IgD-negative memory B cell (primary cell): ENCODE results near the gene PC. TPM values are rescaled to one million over a fixed set of nuclear protein-coding genes. Genes with fewer than 3 reads are reported as not detected.

Experiments
- H3K27ac Mint-ChIP-seq, 3 donors: one replicate each; pipeline ENCODE4 v1.8.0; 2020 to 2022; ENCODE audit warnings: mild to moderate bottlenecking in 3 of 3, mixed read lengths in 3 of 3, moderate library complexity in 1 of 3
- H3K27me3 Mint-ChIP-seq: one replicate; pipeline ENCODE4 v1.8.0; 2021; ENCODE audit warnings: mixed read lengths
- H3K36me3 Mint-ChIP-seq: one replicate; pipeline ENCODE4 v1.8.0; 2020; ENCODE audit warnings: mild to moderate bottlenecking, mixed read lengths
- H3K4me1 Mint-ChIP-seq, 3 donors: one replicate each; pipeline ENCODE4 v1.8.0; 2020 to 2022; ENCODE audit warnings: mixed read lengths in 3 of 3, mild to moderate bottlenecking in 1 of 3
- H3K4me3 Mint-ChIP-seq, 4 donors: one replicate each; pipeline ENCODE4 v1.8.0; 2020 to 2022; ENCODE audit warnings: mild to moderate bottlenecking in 4 of 4, mixed read lengths in 4 of 4, moderate library complexity in 3 of 4
- H3K9me3 Mint-ChIP-seq, 3 donors: one replicate each; pipeline ENCODE4 v1.8.0; 2020 to 2021; ENCODE audit warnings: mixed read lengths in 3 of 3, mild to moderate bottlenecking in 1 of 3
- polyA plus RNA-seq: library from polyadenylated mRNA; unstranded; fragments of 300-500 nt; fragmentation: Illumina TruSeq; gene quantifications from one replicate; pipeline ENCODE4 v1.2.3, GENCODE V29; 2021

The PC gene
- polyA plus RNA-seq, 1 donor from 2014 or later = 1.3 TPM

- Mint-ChIP-seq H3K27ac (no peak overlapping the region), H3K27me3 (no peaks in the 10 kb centered on the region), H3K4me3 (no peak overlapping the region), H3K4me1 (peaks cover 0 to 9% (median 5%) of the 10 kb centered on the region in 3 donors), H3K9me3 (no peaks in the 10 kb centered on the region), H3K36me3 (no peaks in the 10 kb centered on the region)
Measured at GRCh38 chr11:66858939-66859685, 99.1 kb downstream of the PC start.

- H3K27me3 Mint-ChIP-seq = no peaks in the 10 kb centered on the region
- H3K9me3 Mint-ChIP-seq = no peaks in the 10 kb centered on the region
- H3K4me3 Mint-ChIP-seq = peak overlapping the region in 3 of 4 donors; percentile 52 to 82 (median 79)
- peak overlapping the region in 1 of 3 donors; percentile 71 for H3K27ac Mint-ChIP-seq
- H3K4me1 Mint-ChIP-seq = peaks cover 0 to 9% (median 5%) of the 10 kb centered on the region in 3 donors
- no peaks in the 10 kb centered on the region for H3K36me3 Mint-ChIP-seq
Measured at GRCh38 chr11:66858186-66858938, 99.8 kb downstream of the PC start.

DNA sequence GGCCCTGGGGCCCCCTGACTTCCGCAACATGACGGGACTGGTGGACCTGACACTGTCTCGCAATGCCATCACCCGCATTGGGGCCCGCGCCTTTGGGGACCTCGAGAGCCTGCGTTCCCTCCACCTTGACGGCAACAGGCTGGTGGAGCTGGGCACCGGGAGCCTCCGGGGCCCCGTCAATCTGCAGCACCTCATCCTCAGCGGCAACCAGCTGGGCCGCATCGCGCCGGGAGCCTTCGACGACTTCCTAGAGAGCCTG, 100.3 kb downstream of the PC start:
- Mint-ChIP-seq H3K27ac (peak overlapping the region in 1 of 3 donors; percentile 71), H3K4me3 (peak overlapping the region; percentile 45 to 82 (median 66)), H3K4me1 (peaks cover 0 to 9% (median 5%) of the 10 kb centered on the region in 3 donors), H3K36me3 (no peaks in the 10 kb centered on the region), H3K9me3 (no peaks in the 10 kb centered on the region), H3K27me3 (no peaks in the 10 kb centered on the region)

GRCh38 chr11:66857234-66857926, 100.8 kb downstream of the PC start:
- no peaks in the 10 kb centered on the region for H3K9me3 Mint-ChIP-seq
- peak overlapping the region in 2 of 3 donors; percentile 39 to 71 for H3K27ac Mint-ChIP-seq
- no peaks in the 10 kb centered on the region for H3K27me3 Mint-ChIP-seq
- peak overlapping the region; percentile 65 to 86 (median 82) for H3K4me3 Mint-ChIP-seq
- no peaks in the 10 kb centered on the region for H3K36me3 Mint-ChIP-seq
- H3K4me1 Mint-ChIP-seq = peaks cover 0 to 9% (median 5%) of the 10 kb centered on the region in 3 donors

- Mint-ChIP-seq H3K27me3 (no peaks in the 10 kb centered on the region), H3K36me3 (no peaks in the 10 kb centered on the region), H3K4me1 (peaks cover 6 to 13% (median 9%) of the 10 kb centered on the region in 3 donors), H3K27ac (peak within 1 kb of the TSS; percentile 39 to 74 (median 57)), H3K9me3 (no peaks in the 10 kb centered on the region), H3K4me3 (peak within 1 kb of the TSS; percentile 85 to 96 (median 90))
Measured at GRCh38 chr11:66856496-66857233, 101.5 kb downstream of the PC start, which contains the start of gene LRFN4. TSS of gene LRFN4 (plus strand) at chr11:66857064. CDS start at chr11:66857745, 681 bp downstream.

- Mint-ChIP-seq H3K9me3 (no peaks in the 10 kb centered on the region), H3K36me3 (no peaks in the 10 kb centered on the region), H3K4me3 (peak overlapping the region; percentile 85 to 96 (median 90)), H3K4me1 (peaks cover 6 to 13% (median 9%) of the 10 kb centered on the region in 3 donors), H3K27me3 (no peaks in the 10 kb centered on the region), H3K27ac (peak overlapping the region in 2 of 3 donors; percentile 74 to 85)
Measured at GRCh38 chr11:66855574-66856495, 102.3 kb downstream of the PC start.

DNA sequence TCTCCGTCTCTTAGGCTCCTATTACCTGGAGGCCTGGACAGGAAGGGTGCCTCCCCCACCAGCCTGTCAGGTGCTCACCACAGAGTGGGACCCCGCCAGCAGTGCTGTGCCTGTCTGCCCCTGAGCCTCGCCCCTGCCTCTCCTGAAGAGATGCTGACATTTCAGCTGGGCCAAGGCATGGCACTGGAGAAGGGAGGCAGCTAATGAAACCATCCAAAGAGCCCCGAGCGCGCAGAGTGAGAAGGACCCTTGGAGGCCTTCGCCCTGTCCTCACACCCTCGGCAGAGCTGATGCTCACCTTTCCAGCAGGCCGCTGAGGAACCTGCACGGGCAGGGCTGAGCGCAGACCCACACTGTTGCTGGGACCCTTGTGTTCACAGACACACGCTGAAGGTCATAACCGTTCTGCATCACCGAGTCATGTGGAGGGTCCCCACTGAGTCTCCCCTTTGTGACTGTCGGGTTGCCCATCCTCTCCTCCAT, 103.4 kb downstream of the PC start:
- Mint-ChIP-seq H3K27ac (peak overlapping the region in 2 of 3 donors; percentile 74 to 85), H3K4me1 (peaks cover 6 to 13% (median 9%) of the 10 kb centered on the region in 3 donors), H3K27me3 (no peaks in the 10 kb centered on the region), H3K36me3 (no peaks in the 10 kb centered on the region), H3K4me3 (peak overlapping the region; percentile 17 to 96 (median 55)), H3K9me3 (no peaks in the 10 kb centered on the region)

DNA sequence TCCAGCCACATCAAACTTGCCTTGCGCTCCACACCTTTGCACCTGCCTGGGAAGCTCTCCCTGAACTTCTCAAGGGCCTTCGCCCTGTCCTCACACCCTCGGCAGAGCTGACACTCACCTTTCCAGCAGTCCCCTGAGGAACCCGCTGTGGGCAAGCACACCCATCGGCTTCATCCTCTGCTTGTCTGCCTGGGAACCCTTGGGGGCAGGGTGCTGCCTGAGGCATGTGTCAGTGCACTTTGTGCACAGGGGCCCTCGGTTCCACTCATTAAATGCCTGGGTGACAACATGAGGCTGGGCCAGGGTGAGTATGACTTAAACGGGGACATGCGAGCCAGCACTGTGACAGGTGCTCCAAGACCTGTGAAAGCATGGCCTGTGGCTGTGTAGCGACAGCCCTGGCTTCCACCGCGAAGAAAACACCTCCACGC, 103.9 kb downstream of the PC start:
- no peaks in the 10 kb centered on the region for H3K27me3 Mint-ChIP-seq
- H3K4me1 Mint-ChIP-seq = peaks cover 6 to 13% (median 9%) of the 10 kb centered on the region in 3 donors
- no peaks in the 10 kb centered on the region for H3K36me3 Mint-ChIP-seq
- H3K9me3 Mint-ChIP-seq = no peaks in the 10 kb centered on the region
- H3K4me3 Mint-ChIP-seq = peak overlapping the region in 2 of 4 donors; percentile 25 to 85
- no peak overlapping the region for H3K27ac Mint-ChIP-seq

- Mint-ChIP-seq H3K27ac (no peak overlapping the region), H3K4me1 (peaks cover 6 to 13% (median 9%) of the 10 kb centered on the region in 3 donors), H3K9me3 (no peaks in the 10 kb centered on the region), H3K4me3 (peak overlapping the region in 2 of 4 donors; percentile 83 to 85), H3K36me3 (no peaks in the 10 kb centered on the region), H3K27me3 (no peaks in the 10 kb centered on the region)
Measured at GRCh38 chr11:66853242-66854229, 104.6 kb downstream of the PC start.

DNA sequence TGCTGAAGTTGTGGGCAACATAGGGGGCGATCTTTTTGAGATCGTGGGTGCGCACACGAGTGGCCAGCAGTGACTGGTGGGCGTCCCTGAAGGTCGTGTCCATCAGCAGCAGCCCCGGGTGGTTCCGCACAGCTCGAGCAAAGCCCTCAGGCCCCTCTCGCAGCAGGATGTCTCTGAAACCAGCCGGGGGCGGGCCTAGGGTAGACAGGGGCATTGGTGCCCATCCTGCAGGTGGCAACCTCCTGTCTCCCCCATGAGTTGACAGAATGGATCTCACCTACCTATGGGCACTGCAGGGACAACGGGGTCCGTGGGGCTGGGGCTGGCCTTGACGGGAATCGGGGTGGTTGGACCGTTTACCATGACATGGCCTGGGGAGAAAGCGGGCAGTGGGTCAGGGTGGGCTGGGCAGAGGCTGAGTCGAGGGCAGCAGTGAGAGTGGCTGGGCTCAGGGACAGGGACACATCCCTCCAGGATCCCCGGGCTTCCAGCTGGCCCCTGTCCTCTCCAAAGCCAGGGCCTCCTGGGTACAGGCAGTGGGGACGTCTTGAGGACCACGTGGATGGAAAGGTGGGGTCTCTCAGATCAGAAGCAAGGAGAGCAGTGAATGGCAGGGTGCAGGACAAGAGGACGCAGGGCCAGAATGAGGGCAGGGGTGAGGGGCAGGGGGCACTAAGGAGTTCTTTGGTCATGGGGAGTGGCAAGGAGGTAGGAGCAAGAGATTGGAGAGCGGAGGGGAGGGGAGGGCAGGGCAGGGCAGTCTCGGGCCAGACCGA, 105.5 kb downstream of the PC start:
- Mint-ChIP-seq H3K36me3 (peaks cover 2% of the 10 kb centered on the region), H3K27ac (peak overlapping the region in 1 of 3 donors; percentile 52)

GRCh38 chr11:66851698-66852465, 106.3 kb downstream of the PC start:
- Mint-ChIP-seq H3K27me3 (no peaks in the 10 kb centered on the region), H3K27ac (peak overlapping the region in 2 of 3 donors; percentile 52 to 73), H3K36me3 (peaks cover 2% of the 10 kb centered on the region), H3K9me3 (no peaks in the 10 kb centered on the region), H3K4me1 (peaks cover 6 to 13% (median 9%) of the 10 kb centered on the region in 3 donors), H3K4me3 (peak overlapping the region in 2 of 4 donors; percentile 65 to 83)

More for the DNA sequence above, 105.5 kb downstream of the PC start:
- H3K9me3 Mint-ChIP-seq = no peaks in the 10 kb centered on the region
- peaks cover 6 to 13% (median 9%) of the 10 kb centered on the region in 3 donors for H3K4me1 Mint-ChIP-seq
- no peaks in the 10 kb centered on the region for H3K27me3 Mint-ChIP-seq
- H3K4me3 Mint-ChIP-seq = peak overlapping the region in 1 of 4 donors; percentile 83
